ENCODE data around the gene FAM184A.
"Not testable (repeated sequence)": the region's sequence is repeated elsewhere in the genome, so short reads cannot be mapped to it uniquely, and the experiment has no call there.

Gene FAM184A

DNA sequence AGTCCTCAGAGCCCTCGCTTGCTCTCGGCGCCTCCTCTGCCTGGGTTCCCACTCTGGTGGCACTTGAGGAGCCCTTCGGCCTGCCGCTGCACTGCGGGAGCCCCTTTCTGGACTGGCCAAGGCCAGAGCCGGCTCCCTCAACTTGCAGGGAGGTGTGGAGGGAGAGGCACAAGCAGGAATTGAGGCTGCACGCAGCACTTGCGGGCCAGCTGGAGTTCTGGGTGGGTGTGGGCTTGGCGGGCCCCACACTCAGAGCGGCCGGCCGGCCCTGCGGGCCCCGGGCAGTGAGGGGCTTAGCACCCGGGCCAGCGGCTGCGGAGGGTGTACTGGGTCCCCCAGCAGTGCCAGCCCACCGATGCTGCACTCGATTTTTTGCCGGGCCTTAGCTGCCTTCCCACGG is 63.3 kb downstream of the FAM184A start:
- not testable (repeated sequence) for H3K56ac ChIP-seq (ENCODE audit: low read length); H3K79me2 ChIP-seq (ENCODE audit: control insufficient read depth, insufficient read depth, low read length); H3K9ac ChIP-seq (ENCODE audit: low read length); H3K23ac ChIP-seq (ENCODE audit: low read length); H3K79me1 ChIP-seq (ENCODE audit: low read length); H3K27me3 ChIP-seq (ENCODE audit: insufficient read depth, low read length, poor library complexity); H3K4me3 ChIP-seq (ENCODE audit: low read length); H3K27ac ChIP-seq (ENCODE audit: low read depth, low read length); H3K18ac ChIP-seq (ENCODE audit: low read length); H3K4me1 ChIP-seq (ENCODE audit: control insufficient read depth, low read depth, low read length); H2BK5ac ChIP-seq (ENCODE audit: low read length); DNase-seq; H3K4me2 ChIP-seq (ENCODE audit: low read length); H3K4ac ChIP-seq (ENCODE audit: low read depth, low read length); H2AK5ac ChIP-seq (ENCODE audit: low read length); H4K8ac ChIP-seq (ENCODE audit: low read depth, low read length); H2BK120ac ChIP-seq (ENCODE audit: low read depth, low read length); H4K5ac ChIP-seq (ENCODE audit: low read length); H2BK15ac ChIP-seq (replicated peaks; ENCODE audit: low read depth); H3K36me3 ChIP-seq (ENCODE audit: control insufficient read depth, insufficient read depth, low read length)
- no CpG with 5 or more reads among the region's 22 CpGs for WGBS (ENCODE audit: extremely low coverage, insufficient coverage, low lambda C conversion rate)

DNA sequence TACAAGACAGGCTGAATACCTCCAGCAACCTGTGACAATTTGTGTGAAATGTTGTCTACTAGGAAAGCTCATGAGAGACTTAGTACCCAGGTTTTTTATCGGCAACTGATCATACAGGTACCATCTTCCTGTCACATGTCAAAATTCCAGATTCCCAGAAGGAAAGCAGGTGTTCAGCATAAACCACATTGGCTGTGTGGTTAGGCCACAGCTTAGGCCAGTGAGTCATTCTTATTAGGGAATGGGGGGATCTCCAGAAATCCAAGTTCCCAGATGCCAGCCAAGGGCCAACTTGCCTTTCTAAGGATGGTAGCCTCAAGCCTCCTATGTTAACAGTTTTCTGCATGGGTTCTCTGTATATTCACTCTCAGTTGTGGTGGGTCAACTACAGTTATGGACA is 65.9 kb downstream of the FAM184A start:
- no peaks in the 10 kb centered on the region for H3K79me1 ChIP-seq (ENCODE audit: low read length)
- H2BK120ac ChIP-seq (ENCODE audit: low read depth, low read length): no peak overlapping the region
- no peak overlapping the region for H3K27ac ChIP-seq (ENCODE audit: low read depth, low read length)
- no peaks in the 10 kb centered on the region for H3K36me3 ChIP-seq (ENCODE audit: control insufficient read depth, insufficient read depth, low read length)
- H3K9ac ChIP-seq (ENCODE audit: low read length): no peak overlapping the region
- no peak for DNase-seq
- no peaks in the 10 kb centered on the region for H3K4me1 ChIP-seq (ENCODE audit: control insufficient read depth, low read depth, low read length)
- no peaks in the 10 kb centered on the region for H3K79me2 ChIP-seq (ENCODE audit: control insufficient read depth, insufficient read depth, low read length)
- H3K56ac ChIP-seq (ENCODE audit: low read length): no peak overlapping the region
- no CpG with 5 or more reads among the region's 1 CpG for WGBS (ENCODE audit: extremely low coverage, insufficient coverage, low lambda C conversion rate)
- H3K18ac ChIP-seq (ENCODE audit: low read length): no peak overlapping the region
- H3K4me3 ChIP-seq (ENCODE audit: low read length): no peak overlapping the region
- no peak overlapping the region for H3K4me2 ChIP-seq (ENCODE audit: low read length)
- no peak overlapping the region for H4K5ac ChIP-seq (ENCODE audit: low read length)
- H2BK15ac ChIP-seq (replicated peaks; ENCODE audit: low read depth): no peak overlapping the region
- H2AK5ac ChIP-seq (ENCODE audit: low read length): no peak overlapping the region
- H2BK5ac ChIP-seq (ENCODE audit: low read length): no peak overlapping the region
- no peak overlapping the region for H4K8ac ChIP-seq (ENCODE audit: low read depth, low read length)
- H3K23ac ChIP-seq (ENCODE audit: low read length): no peak overlapping the region
- no peaks in the 10 kb centered on the region for H3K27me3 ChIP-seq (ENCODE audit: insufficient read depth, low read length, poor library complexity)
- no peak overlapping the region for H3K4ac ChIP-seq (ENCODE audit: low read depth, low read length)

DNA sequence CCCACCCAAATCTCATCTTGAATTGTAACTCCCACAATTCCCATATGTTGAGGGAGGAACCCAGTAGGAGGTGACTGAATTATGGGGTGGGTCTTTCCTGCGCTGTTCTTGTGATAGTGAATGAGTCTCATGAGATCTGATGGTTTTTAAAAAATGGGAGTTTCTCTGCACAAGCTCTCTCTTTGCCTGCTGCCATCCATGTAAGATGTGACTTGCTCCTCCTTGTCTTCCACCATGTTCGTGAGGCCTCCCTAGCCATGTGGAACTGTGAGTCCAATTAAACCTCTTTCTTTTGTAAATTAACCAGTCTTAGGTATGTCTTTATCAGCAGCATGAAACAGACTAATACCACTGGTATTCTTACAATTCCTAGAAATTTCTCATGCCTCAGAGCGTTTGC is 69.2 kb downstream of the FAM184A start:
- no CpG with 5 or more reads among the region's 3 CpGs for WGBS (ENCODE audit: extremely low coverage, insufficient coverage, low lambda C conversion rate)
- H4K5ac ChIP-seq (ENCODE audit: low read length): not testable (repeated sequence)

DNA sequence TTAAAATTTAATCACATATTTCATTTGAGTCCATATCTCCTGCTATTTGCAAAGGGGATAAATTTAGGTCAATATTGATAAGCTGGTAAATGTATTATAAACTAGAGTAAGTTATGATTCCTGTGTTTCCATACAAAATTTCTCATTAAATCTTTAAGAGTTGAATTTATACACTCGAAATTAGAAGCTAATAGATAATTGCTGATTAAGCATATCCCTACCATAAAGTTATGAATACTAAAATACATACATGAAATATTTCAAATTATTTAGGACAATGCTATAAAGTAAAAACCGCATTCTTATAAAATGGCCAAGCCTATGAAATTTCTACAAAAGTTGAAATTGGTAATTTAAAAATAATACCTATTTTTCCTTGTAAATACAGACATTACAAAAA is 71.5 kb downstream of the FAM184A start:
- no peak overlapping the region for H3K4me2 ChIP-seq (ENCODE audit: low read length)
- H4K5ac ChIP-seq (ENCODE audit: low read length): no peak overlapping the region
- no peak overlapping the region for H3K4ac ChIP-seq (ENCODE audit: low read depth, low read length)
- no CpG with 5 or more reads among the region's 2 CpGs for WGBS (ENCODE audit: extremely low coverage, insufficient coverage, low lambda C conversion rate)
- no peak overlapping the region for H3K18ac ChIP-seq (ENCODE audit: low read length)
- no peaks in the 10 kb centered on the region for H3K4me1 ChIP-seq (ENCODE audit: control insufficient read depth, low read depth, low read length)
- no peak overlapping the region for H3K4me3 ChIP-seq (ENCODE audit: low read length)
- H3K9ac ChIP-seq (ENCODE audit: low read length): no peak overlapping the region
- no peak overlapping the region for H2AK5ac ChIP-seq (ENCODE audit: low read length)
- H2BK120ac ChIP-seq (ENCODE audit: low read depth, low read length): no peak overlapping the region
- H3K36me3 ChIP-seq (ENCODE audit: control insufficient read depth, insufficient read depth, low read length): no peaks in the 10 kb centered on the region
- no peak overlapping the region for H4K8ac ChIP-seq (ENCODE audit: low read depth, low read length)
- no peak overlapping the region for H2BK5ac ChIP-seq (ENCODE audit: low read length)
- no peak overlapping the region for H2BK15ac ChIP-seq (replicated peaks; ENCODE audit: low read depth)
- H3K27ac ChIP-seq (ENCODE audit: low read depth, low read length): no peak overlapping the region
- no peaks in the 10 kb centered on the region for H3K79me1 ChIP-seq (ENCODE audit: low read length)
- H3K23ac ChIP-seq (ENCODE audit: low read length): no peak overlapping the region
- no peaks in the 10 kb centered on the region for H3K27me3 ChIP-seq (ENCODE audit: insufficient read depth, low read length, poor library complexity)
- no peak overlapping the region for H3K56ac ChIP-seq (ENCODE audit: low read length)
- DNase-seq: no peak
- no peaks in the 10 kb centered on the region for H3K79me2 ChIP-seq (ENCODE audit: control insufficient read depth, insufficient read depth, low read length)

More for the DNA sequence above, 69.2 kb downstream of the FAM184A start:
- not testable (repeated sequence) for H2BK5ac ChIP-seq (ENCODE audit: low read length); H4K8ac ChIP-seq (ENCODE audit: low read depth, low read length); H2BK15ac ChIP-seq (replicated peaks; ENCODE audit: low read depth); H3K27ac ChIP-seq (ENCODE audit: low read depth, low read length); H3K4ac ChIP-seq (ENCODE audit: low read depth, low read length); H3K4me2 ChIP-seq (ENCODE audit: low read length); H3K56ac ChIP-seq (ENCODE audit: low read length); H3K4me1 ChIP-seq (ENCODE audit: control insufficient read depth, low read depth, low read length); H3K79me2 ChIP-seq (ENCODE audit: control insufficient read depth, insufficient read depth, low read length); H3K36me3 ChIP-seq (ENCODE audit: control insufficient read depth, insufficient read depth, low read length); H3K18ac ChIP-seq (ENCODE audit: low read length); H3K79me1 ChIP-seq (ENCODE audit: low read length); H2BK120ac ChIP-seq (ENCODE audit: low read depth, low read length); H3K23ac ChIP-seq (ENCODE audit: low read length); DNase-seq; H2AK5ac ChIP-seq (ENCODE audit: low read length); H3K4me3 ChIP-seq (ENCODE audit: low read length); H3K9ac ChIP-seq (ENCODE audit: low read length); H3K27me3 ChIP-seq (ENCODE audit: insufficient read depth, low read length, poor library complexity)

DNA sequence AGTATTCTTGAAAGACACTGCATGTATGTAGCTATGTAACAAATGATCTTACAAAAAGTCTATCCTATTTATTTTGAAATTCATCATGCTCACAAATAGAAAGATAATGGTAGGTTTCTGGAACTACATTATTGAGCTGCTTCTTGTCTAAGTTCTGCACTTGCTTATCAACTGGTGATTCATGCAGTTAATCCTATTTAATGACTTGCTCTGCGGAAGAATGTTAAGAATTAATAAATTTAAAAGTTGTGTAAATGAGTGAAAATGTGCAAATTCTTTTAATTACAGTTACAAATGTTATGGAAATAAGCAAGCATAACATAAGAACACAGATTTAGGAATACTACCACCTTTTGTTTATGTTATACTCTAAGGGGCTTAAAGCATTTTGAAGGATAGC is 76.4 kb downstream of the FAM184A start:
- H3K36me3 ChIP-seq (ENCODE audit: control insufficient read depth, insufficient read depth, low read length): no peaks in the 10 kb centered on the region
- WGBS (ENCODE audit: extremely low coverage, insufficient coverage, low lambda C conversion rate): 100% methylated on average over 1 of the region's 1 CpG
- no peak overlapping the region for H3K23ac ChIP-seq (ENCODE audit: low read length)
- H4K8ac ChIP-seq (ENCODE audit: low read depth, low read length): no peak overlapping the region
- H2BK15ac ChIP-seq (replicated peaks; ENCODE audit: low read depth): no peak overlapping the region
- no peak overlapping the region for H3K4me2 ChIP-seq (ENCODE audit: low read length)
- H3K27me3 ChIP-seq (ENCODE audit: insufficient read depth, low read length, poor library complexity): no peaks in the 10 kb centered on the region
- no peak for DNase-seq
- H4K5ac ChIP-seq (ENCODE audit: low read length): no peak overlapping the region
- H3K56ac ChIP-seq (ENCODE audit: low read length): no peak overlapping the region
- H2AK5ac ChIP-seq (ENCODE audit: low read length): no peak overlapping the region
- H3K27ac ChIP-seq (ENCODE audit: low read depth, low read length): no peak overlapping the region
- H3K79me1 ChIP-seq (ENCODE audit: low read length): no peaks in the 10 kb centered on the region
- H3K4me3 ChIP-seq (ENCODE audit: low read length): no peak overlapping the region
- no peak overlapping the region for H2BK120ac ChIP-seq (ENCODE audit: low read depth, low read length)
- no peak overlapping the region for H2BK5ac ChIP-seq (ENCODE audit: low read length)
- no peak overlapping the region for H3K9ac ChIP-seq (ENCODE audit: low read length)
- no peaks in the 10 kb centered on the region for H3K4me1 ChIP-seq (ENCODE audit: control insufficient read depth, low read depth, low read length)
- H3K79me2 ChIP-seq (ENCODE audit: control insufficient read depth, insufficient read depth, low read length): no peaks in the 10 kb centered on the region
- H3K4ac ChIP-seq (ENCODE audit: low read depth, low read length): no peak overlapping the region
- H3K18ac ChIP-seq (ENCODE audit: low read length): no peak overlapping the region

DNA sequence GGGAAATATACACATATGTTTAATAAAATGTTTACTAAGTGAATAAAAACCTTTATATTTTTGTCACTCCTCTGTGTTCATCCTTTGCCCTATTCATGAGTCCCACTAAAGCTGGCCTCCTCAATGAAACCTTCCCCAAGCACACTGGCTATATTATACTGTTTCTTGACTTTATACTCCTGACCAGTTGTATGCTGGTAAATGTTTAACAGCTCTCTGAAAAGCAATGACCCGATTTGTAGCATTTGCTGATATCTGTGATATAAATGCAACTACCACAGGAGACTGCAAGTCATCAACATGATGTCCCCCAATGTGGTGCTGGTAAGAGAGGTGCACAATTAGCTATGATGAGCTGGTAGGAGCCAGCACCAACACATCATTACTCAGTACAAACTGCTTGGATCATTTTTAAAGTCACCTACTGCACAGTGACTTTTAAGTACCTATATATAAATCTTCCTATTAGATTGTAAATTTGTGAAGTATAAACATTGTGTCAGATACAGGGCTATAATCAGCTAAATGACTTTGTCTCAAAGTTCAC is 78.9 kb downstream of the FAM184A start:
- no peak for DNase-seq
- Histone ChIP-seq H4K8ac (ENCODE audit: low read depth, low read length) (no peak overlapping the region), H3K4ac (ENCODE audit: low read depth, low read length) (no peak overlapping the region), H3K9ac (ENCODE audit: low read length) (no peak overlapping the region), H3K18ac (ENCODE audit: low read length) (no peak overlapping the region), H3K4me2 (ENCODE audit: low read length) (no peak overlapping the region), H2BK120ac (ENCODE audit: low read depth, low read length) (no peak overlapping the region), H3K27me3 (ENCODE audit: insufficient read depth, low read length, poor library complexity) (no peaks in the 10 kb centered on the region), H3K79me2 (ENCODE audit: control insufficient read depth, insufficient read depth, low read length) (no peaks in the 10 kb centered on the region), H3K27ac (ENCODE audit: low read depth, low read length) (no peak overlapping the region), H3K56ac (ENCODE audit: low read length) (no peak overlapping the region), H3K79me1 (ENCODE audit: low read length) (no peaks in the 10 kb centered on the region), H3K36me3 (ENCODE audit: control insufficient read depth, insufficient read depth, low read length) (no peaks in the 10 kb centered on the region), H3K23ac (ENCODE audit: low read length) (no peak overlapping the region), H3K4me1 (ENCODE audit: control insufficient read depth, low read depth, low read length) (no peaks in the 10 kb centered on the region), H2BK5ac (ENCODE audit: low read length) (no peak overlapping the region), H2BK15ac (replicated peaks; ENCODE audit: low read depth) (no peak overlapping the region), H4K5ac (ENCODE audit: low read length) (no peak overlapping the region), H3K4me3 (ENCODE audit: low read length) (no peak overlapping the region), H2AK5ac (ENCODE audit: low read length) (no peak overlapping the region)
- WGBS (ENCODE audit: extremely low coverage, insufficient coverage, low lambda C conversion rate): no CpG with 5 or more reads among the region's 1 CpG

Data from mesendoderm (in vitro differentiated cells).